Measurements from ENCODE around the gene PLAC8L1.

GRCh38 chr5:146137967-146138403 is 32.6 kb upstream of the PLAC8L1 start:
- no peak for TF ChIP-seq CTCF (conservative IDR thresholded peaks at IDR 0.05; ENCODE audit: low read depth, low read length)
- no peak for TF ChIP-seq SMC3 (IDR thresholded peaks at IDR 0.05; ENCODE audit: low read depth, low read length)
- TF ChIP-seq NFE2L2 (IDR thresholded peaks at IDR 0.05; ENCODE audit: low read depth, low read length): no peak
- no peak for TF ChIP-seq POLR2A (IDR thresholded peaks at IDR 0.05; ENCODE audit: low read depth, low read length)
- no peak for TF ChIP-seq USF2 (IDR thresholded peaks at IDR 0.05; ENCODE audit: low read depth, low read length)
- no peak for TF ChIP-seq ELK1 (IDR thresholded peaks at IDR 0.05; ENCODE audit: borderline replicate concordance, low read depth, low read length)
- TF ChIP-seq MXI1 (IDR thresholded peaks at IDR 0.05; ENCODE audit: borderline replicate concordance, low read depth, low read length): no peak
- TF ChIP-seq MAFK (IDR thresholded peaks at IDR 0.05; ENCODE audit: low read depth, low read length): no peak
- TF ChIP-seq RFX5 (IDR thresholded peaks at IDR 0.05; ENCODE audit: low read depth, low read length): no peak
- TF ChIP-seq CEBPB (IDR thresholded peaks at IDR 0.05; ENCODE audit: low read depth, low read length): peak; percentile 85
- TF ChIP-seq FOS (IDR thresholded peaks at IDR 0.05; ENCODE audit: low read depth, low read length): no peak
- no peak for TF ChIP-seq RCOR1 (IDR thresholded peaks at IDR 0.05; ENCODE audit: insufficient replicate concordance, low read length)
- TF ChIP-seq CHD1 (IDR thresholded peaks at IDR 0.05; ENCODE audit: low read depth, low read length): no peak
- TF ChIP-seq BHLHE40 (IDR thresholded peaks at IDR 0.05; ENCODE audit: low read depth, low read length): no peak

All from IMR-90 (cell line).